PC-3 (cell line): ENCODE results near the gene ZNF575.
"Not testable (repeated sequence)": the region's sequence is repeated elsewhere in the genome, so short reads cannot be mapped to it uniquely, and the experiment has no call there.

ENCODE experiments used
- EZH2 ChIP-seq: fragments of 300-600 bp; sonication (generic); IDR thresholded peaks from one replicate; pipeline ENCODE4 v1.6.1; 2017; ENCODE audit warnings: antibody characterized with exemption, mild to moderate bottlenecking, low read length; ENCODE audit not compliant: unreplicated experiment
- EZH2phosphoT487 ChIP-seq: fragments of 300-600 bp; sonication (generic); IDR thresholded peaks from 2 replicates; pipeline ENCODE4 v1.6.1; 2018; ENCODE audit warnings: mild to moderate bottlenecking, antibody characterized with exemption, low read length, borderline replicate concordance
- TF ChIP-seq, protein P1 (sequence below): fragments of 300-600 bp; sonication (generic); conservative IDR thresholded peaks from 2 replicates; pipeline ENCODE4 v1.5.1; 2017; ENCODE audit warnings: antibody characterized with exemption, low read depth, mild to moderate bottlenecking, low read length

DNA sequence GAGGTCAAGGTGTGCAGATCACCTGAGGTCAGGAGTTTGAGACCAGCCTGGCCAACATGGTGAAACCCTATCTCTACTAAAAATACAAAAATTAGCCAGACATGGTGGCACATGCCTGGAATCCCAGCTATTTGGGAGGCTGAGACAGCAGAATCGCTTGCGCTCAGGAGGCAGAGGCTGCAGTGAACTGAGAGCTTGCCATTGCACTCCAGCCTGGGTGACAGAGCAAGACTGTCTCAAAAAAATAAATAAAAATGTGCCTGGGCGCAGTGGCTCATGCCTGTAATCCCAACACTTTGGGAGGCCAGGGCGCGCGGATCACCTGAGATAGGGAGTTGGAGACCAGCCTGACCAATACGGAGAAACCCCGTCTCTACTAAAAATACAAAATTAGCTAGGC, 9.3 kb upstream of the ZNF575 start:
- not testable (repeated sequence) for TF ChIP-seq EZH2, EZH2phosphoT487
- TF ChIP-seq, protein P1, sequence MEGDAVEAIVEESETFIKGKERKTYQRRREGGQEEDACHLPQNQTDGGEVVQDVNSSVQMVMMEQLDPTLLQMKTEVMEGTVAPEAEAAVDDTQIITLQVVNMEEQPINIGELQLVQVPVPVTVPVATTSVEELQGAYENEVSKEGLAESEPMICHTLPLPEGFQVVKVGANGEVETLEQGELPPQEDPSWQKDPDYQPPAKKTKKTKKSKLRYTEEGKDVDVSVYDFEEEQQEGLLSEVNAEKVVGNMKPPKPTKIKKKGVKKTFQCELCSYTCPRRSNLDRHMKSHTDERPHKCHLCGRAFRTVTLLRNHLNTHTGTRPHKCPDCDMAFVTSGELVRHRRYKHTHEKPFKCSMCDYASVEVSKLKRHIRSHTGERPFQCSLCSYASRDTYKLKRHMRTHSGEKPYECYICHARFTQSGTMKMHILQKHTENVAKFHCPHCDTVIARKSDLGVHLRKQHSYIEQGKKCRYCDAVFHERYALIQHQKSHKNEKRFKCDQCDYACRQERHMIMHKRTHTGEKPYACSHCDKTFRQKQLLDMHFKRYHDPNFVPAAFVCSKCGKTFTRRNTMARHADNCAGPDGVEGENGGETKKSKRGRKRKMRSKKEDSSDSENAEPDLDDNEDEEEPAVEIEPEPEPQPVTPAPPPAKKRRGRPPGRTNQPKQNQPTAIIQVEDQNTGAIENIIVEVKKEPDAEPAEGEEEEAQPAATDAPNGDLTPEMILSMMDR, result not testable (repeated sequence)
